BE2C (cell line): ENCODE measurements around the gene VCAN.

Source experiments
- DNase-seq: peaks from one replicate; pipeline ENCODE4 v3.0.0-alpha.2; 2020
- H3K27me3 ChIP-seq: fragments of 250-450 bp; sonication (Bioruptor Pico); 2 replicates; pipeline ENCODE4 v1.5.1; 2020; ENCODE audit warnings: mild to moderate bottlenecking
- H3K36me3 ChIP-seq: fragments of 250-450 bp; sonication (Bioruptor Pico); 2 replicates; pipeline ENCODE4 v1.5.1; 2020; ENCODE audit warnings: mild to moderate bottlenecking
- H3K4me1 ChIP-seq: fragments of 250-450 bp; sonication (Bioruptor Pico); 2 replicates; pipeline ENCODE4 v1.5.1; 2020
- H3K4me3 ChIP-seq: 2 replicates; pipeline ENCODE4 v1.5.1; 2011; ENCODE audit warnings: low read depth, low read length
- H3K9me3 ChIP-seq: fragments of 250-450 bp; sonication (Bioruptor Pico); 2 replicates; pipeline ENCODE4 v1.5.1; 2020
- TF ChIP-seq, protein P1 (sequence below): IDR thresholded peaks from 2 replicates; pipeline ENCODE4 v1.5.1; 2012; ENCODE audit warnings: mild to moderate bottlenecking, low read depth, low read length

The VCAN gene

GRCh38 chr5:83577036-83577636 lies 105.6 kb downstream of the VCAN start:
- Histone ChIP-seq H3K9me3 (no peaks in the 10 kb centered on the region), H3K27me3 (no peaks in the 10 kb centered on the region), H3K36me3 (no peaks in the 10 kb centered on the region), H3K4me3 (no peak overlapping the region), H3K4me1 (no peaks in the 10 kb centered on the region)
- DNase-seq: no peak
- TF ChIP-seq, protein P1, sequence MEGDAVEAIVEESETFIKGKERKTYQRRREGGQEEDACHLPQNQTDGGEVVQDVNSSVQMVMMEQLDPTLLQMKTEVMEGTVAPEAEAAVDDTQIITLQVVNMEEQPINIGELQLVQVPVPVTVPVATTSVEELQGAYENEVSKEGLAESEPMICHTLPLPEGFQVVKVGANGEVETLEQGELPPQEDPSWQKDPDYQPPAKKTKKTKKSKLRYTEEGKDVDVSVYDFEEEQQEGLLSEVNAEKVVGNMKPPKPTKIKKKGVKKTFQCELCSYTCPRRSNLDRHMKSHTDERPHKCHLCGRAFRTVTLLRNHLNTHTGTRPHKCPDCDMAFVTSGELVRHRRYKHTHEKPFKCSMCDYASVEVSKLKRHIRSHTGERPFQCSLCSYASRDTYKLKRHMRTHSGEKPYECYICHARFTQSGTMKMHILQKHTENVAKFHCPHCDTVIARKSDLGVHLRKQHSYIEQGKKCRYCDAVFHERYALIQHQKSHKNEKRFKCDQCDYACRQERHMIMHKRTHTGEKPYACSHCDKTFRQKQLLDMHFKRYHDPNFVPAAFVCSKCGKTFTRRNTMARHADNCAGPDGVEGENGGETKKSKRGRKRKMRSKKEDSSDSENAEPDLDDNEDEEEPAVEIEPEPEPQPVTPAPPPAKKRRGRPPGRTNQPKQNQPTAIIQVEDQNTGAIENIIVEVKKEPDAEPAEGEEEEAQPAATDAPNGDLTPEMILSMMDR: no peak

DNA sequence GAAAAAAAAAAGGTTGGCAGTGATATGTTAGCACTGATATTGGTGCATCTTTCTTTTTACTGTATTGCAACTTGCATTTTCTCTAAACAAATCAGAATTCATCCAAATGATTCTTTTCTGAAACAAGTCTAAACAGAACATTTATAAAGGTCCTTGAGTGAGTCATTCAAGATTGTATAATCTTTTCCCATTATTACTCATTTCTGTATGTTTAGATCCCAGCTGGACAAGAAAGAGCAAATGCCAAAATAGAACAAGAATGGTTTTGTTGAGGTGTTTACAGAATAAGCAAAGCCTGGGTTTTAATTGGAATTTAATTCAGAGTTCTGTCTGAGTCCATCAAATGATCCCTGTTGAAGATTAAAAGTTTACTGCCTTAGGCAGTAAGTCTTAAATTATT lies 112.3 kb downstream of the VCAN start:
- H3K27me3 ChIP-seq: no peaks in the 10 kb centered on the region
- H3K4me3 ChIP-seq: no peak overlapping the region
- H3K9me3 ChIP-seq: no peaks in the 10 kb centered on the region
- H3K4me1 ChIP-seq: no peaks in the 10 kb centered on the region
- no peaks in the 10 kb centered on the region for H3K36me3 ChIP-seq
- DNase-seq: no peak
- TF ChIP-seq, protein P1: no peak

DNA sequence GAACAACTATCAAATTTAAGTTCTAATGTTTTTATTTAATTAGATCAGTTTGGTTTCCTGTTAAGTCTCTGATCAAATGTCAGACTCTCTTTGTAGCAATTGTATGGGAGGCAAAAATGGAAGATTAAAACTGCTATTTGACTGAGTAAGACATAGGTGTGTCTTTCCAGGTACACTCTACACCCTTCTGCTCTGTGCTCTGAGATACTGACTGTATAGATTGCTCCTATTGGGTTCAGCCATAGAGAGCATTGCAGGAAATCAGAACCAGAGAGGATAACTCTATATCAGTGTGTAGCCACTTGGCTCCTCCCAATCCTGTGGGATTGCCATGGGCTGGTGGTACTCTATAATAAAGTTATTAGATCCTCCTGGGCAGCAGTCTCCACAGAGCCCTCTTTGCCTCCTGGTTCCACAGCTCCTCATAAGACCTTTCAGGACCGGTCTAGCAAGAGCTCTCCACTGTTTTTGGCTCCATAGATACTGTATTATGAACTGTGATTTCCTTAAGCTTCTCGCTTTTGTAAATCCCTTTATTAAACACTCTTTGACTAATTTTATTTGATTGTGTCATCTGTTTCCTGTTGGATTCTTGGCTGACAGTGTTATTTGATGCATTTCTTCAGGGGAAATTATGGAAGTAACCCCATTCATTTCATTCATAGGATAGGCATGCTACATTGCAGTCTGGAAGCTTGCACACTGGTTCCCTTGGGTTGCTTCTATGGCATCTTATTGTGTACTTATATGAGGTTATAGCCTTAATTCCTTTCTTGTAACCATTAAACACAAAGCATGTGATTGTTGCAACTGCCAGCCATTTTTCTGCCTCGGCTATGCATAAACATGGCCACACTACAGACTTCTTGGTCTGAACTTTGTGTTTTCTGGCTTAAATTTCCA lies 115.6 kb downstream of the VCAN start:
- TF ChIP-seq, protein P1: no peak
- no peak for DNase-seq
- no peaks in the 10 kb centered on the region for H3K9me3 ChIP-seq
- H3K4me1 ChIP-seq: no peaks in the 10 kb centered on the region
- H3K27me3 ChIP-seq: no peaks in the 10 kb centered on the region
- no peak overlapping the region for H3K4me3 ChIP-seq
- H3K36me3 ChIP-seq: no peaks in the 10 kb centered on the region

- TF ChIP-seq, protein P1: no peak
- DNase-seq: no peak
- no peaks in the 10 kb centered on the region for H3K27me3 ChIP-seq
- H3K36me3 ChIP-seq: no peaks in the 10 kb centered on the region
- no peaks in the 10 kb centered on the region for H3K9me3 ChIP-seq
- no peak overlapping the region for H3K4me3 ChIP-seq
- no peaks in the 10 kb centered on the region for H3K4me1 ChIP-seq
These were observed 118.2 kb downstream of the VCAN start for GRCh38 chr5:83589786-83590185.

- DNase-seq: no peak
- TF ChIP-seq, protein P1: no peak
- Histone ChIP-seq H3K4me1 (no peaks in the 10 kb centered on the region), H3K27me3 (no peaks in the 10 kb centered on the region), H3K9me3 (no peaks in the 10 kb centered on the region), H3K4me3 (no peak overlapping the region), H3K36me3 (no peaks in the 10 kb centered on the region)
These were observed 119.4 kb downstream of the VCAN start for GRCh38 chr5:83590966-83591365.

- DNase-seq: no peak
- Histone ChIP-seq H3K4me1 (no peaks in the 10 kb centered on the region), H3K27me3 (no peaks in the 10 kb centered on the region), H3K4me3 (no peak overlapping the region), H3K36me3 (no peaks in the 10 kb centered on the region), H3K9me3 (no peaks in the 10 kb centered on the region)
- TF ChIP-seq, protein P1: peak; percentile 18
These were observed 123.7 kb downstream of the VCAN start for GRCh38 chr5:83595217-83595616.
